Measurements from ENCODE around the gene ACAD10.

- TF ChIP-seq TAF1 (IDR thresholded peaks at IDR 0.05; ENCODE audit: borderline replicate concordance, insufficient read depth, low read length) (no peak), SIN3A (IDR thresholded peaks at IDR 0.05; ENCODE audit: borderline replicate concordance, insufficient read depth, low read length) (no peak)
Measured at GRCh38 chr12:111766608-111767361, 80.9 kb downstream of the ACAD10 start, which contains the start of gene ALDH2.

All from PFSK-1 (cell line).